ENCODE measurements around the gene HIVEP3. TPM values are rescaled to one million over a fixed set of nuclear protein-coding genes. Genes with fewer than 3 reads are reported as not detected.
A peak's percentile ranks its signal among the peaks of the same experiment; 100 is the strongest.

HIVEP3 gene
- total RNA-seq, 1 donor from 2014 or later: 21.5 TPM

- DNase-seq: no peak
These were observed 236.6 kb downstream of the HIVEP3 start for GRCh38 chr1:41682149-41682548.

- no peak for DNase-seq
These were observed 237.2 kb downstream of the HIVEP3 start for GRCh38 chr1:41681331-41682098.

- no peak for DNase-seq
These were observed 238.7 kb downstream of the HIVEP3 start for GRCh38 chr1:41679994-41680393.

DNA sequence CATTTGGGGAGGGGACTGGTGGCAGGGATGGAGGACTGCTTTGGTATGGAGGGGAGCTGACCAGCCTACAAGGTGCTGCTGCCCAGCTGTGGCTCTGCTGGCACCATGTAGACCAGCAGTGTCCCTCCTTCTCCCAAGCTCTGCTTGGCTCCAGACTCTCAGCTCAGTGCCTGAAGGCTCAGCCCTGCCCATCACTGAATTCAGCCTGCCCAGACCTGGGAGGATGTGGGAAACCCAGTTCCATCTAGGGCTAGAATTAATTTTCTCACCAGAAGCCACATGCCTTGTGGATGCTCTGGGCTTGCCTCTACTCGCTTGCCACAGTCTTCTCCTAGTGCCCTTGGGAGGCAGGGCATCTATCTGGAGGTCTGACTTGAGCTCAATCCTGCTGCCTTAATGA, 239.2 kb downstream of the HIVEP3 start:
- no peak for DNase-seq

DNA sequence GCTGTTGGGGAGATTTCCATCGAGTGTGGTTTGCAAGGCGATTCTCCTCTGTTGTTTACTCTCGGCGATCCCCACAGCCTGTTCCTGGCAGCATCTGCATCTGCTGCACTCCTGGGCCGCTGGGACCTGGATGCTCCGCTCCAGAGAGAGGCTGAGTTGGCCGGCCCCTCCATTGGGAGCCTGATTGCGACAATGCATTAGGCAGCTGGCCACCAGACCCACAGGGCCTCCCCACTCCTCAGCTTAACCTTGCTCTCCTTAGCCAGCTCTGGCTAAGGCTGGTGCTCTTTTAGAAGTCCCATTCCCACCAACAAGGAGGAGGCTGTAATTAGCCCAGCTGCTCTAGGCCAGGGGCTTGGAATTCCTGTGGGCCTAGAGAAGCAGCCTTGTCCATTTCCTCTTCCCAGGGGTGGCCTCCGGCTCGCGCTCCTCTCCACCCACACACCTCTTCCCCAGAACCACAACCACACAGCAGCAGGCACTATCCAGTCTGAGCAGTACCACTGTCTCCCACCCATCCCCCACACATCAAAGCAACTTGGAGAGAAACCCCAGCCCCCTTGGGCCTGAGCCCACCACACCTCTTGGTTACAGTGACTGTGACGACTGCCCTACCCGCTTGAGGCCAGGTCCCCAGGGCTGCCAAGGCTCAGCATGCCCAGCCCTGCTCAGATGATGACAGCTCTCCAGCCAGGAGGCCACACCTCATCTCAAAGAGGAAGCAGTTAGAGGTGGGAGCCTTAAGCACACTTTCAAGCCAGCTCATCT, 240.4 kb downstream of the HIVEP3 start:
- no peak for DNase-seq

DNA sequence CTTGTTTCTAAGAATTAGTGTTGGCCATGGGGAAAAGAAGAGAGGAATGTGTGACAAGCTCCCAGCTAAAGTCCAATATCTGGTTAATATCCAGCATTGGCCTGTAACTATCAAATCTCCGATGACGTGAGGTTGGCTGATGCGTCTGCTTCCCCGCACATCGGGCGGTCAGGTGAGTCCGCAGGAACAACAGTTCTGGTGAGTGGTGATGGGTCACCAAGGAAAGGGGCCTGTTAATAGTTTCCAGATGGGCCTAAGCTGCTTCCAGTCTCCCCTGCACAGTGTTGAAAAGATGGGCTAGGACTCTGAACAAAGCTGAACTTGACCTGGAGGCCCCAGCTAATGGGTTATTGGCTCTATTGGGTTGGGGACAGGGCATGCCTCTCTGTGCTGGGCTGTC, 241.1 kb downstream of the HIVEP3 start:
- DNase-seq: no peak

DNA sequence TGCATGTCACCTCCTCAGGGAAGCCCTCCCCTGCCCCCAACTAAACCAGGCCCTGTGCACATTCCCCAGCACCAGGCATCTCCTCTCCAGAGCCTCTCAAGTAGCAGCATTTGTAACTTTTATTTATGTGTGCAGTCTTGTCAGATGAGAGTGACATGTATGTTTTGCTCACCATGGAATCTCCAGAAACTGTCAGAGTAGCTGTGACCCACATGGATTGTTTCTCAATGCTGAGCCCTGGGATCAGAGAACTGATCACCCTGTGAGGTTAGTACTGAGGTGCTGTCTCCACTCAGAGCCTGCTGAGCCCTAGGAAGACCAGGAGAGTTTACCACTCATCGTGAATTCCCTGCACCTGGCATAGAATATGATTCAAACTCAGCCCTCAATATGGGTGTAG, 243.3 kb downstream of the HIVEP3 start:
- DNase-seq: no peak

GRCh38 chr1:41674522-41674921, 244.2 kb downstream of the HIVEP3 start:
- no peak for DNase-seq

DNA sequence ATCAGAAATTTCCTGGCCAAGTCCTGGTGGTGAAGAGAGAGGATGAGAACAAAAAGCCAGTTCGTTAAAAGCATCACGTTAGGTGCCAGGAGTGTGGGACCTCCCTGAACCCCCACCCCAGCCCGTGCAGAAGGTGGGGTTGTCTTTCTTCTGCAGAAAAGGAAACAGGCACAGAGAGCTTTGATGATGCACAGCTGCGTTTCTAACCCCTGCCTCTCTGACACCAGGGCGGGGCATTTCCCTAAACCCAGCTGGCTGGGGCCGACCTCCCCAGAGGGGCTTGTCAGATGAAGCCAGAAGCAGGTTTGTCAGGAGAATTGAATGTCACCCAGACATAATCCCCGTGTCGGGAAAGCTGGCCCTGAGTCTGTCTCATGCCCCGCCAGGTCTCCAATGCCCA, 244.9 kb downstream of the HIVEP3 start:
- no peak for DNase-seq

DNA sequence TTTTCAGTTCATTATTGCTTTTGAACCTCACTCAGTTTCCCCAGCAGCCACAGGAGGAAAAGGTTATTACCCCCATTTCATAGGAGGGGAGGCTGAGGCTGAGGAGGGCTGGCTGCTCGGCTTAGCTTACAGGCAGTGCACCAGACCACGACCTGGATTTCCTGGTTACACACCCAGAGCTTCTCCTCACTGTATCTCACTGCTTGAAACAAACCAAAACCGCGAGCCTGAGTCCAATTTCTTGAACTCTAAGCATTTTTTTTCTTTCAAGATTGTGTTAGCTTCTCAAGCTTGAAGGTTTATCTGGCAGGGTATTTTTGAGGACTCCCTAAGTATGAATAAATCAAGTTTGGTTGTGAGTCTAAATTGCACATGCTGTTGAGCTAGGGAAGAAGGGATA, 245.3 kb downstream of the HIVEP3 start:
- no peak for DNase-seq

DNA sequence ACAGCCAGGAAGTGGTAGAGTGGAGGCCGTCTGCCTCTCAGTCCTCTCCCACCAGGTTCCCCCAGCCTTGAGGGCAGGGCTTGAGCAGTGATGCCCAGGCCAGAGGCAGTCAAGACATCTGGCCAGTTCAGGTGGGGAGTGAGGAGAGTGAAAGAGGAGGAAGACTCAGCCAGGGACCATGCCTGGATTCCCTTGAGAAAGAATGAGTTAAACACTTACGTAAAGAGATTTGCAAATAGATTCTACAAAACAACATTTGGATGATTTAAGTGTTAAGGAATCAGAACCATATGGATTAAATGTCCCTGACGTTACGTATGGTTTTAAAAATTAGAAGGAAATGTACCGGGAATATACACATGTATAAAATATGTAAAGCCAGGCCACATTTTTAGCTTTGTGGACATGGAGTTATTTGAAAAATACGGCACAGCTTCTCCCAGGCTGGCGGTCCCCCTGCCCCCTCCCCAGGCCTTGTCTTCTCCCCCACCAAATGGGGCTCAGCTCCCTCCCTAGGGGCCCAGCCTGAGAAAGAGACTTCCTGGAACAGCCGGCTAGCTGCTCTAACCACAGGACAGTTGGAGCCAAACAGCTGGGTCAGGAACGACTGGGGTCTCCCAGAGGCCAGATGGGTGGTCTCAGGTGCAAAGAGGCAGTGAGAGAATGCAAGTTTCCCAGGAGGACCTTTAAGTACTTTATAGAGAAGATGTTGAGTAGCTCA, 245.9 kb downstream of the HIVEP3 start:
- no peak for DNase-seq

DNA sequence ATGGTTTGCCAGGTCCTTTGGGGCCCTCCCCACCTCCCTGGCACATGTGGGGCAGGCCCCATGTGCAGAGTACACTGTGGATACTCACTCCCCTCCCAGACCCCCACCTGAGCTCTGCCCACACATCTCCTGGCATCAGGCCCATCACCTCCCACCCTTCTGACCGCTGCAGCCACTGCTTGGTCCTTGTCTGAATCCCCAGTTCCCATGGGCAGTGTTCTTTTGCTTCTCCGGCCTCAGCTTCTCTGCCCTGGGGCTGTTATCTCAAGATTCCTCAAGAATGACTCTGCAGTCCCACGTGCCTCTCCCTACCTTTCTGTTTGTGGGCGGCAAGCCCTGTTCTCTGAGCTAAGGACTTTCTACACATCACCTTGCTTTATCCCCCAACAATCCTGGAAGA, 246.5 kb downstream of the HIVEP3 start:
- DNase-seq: no peak

DNA sequence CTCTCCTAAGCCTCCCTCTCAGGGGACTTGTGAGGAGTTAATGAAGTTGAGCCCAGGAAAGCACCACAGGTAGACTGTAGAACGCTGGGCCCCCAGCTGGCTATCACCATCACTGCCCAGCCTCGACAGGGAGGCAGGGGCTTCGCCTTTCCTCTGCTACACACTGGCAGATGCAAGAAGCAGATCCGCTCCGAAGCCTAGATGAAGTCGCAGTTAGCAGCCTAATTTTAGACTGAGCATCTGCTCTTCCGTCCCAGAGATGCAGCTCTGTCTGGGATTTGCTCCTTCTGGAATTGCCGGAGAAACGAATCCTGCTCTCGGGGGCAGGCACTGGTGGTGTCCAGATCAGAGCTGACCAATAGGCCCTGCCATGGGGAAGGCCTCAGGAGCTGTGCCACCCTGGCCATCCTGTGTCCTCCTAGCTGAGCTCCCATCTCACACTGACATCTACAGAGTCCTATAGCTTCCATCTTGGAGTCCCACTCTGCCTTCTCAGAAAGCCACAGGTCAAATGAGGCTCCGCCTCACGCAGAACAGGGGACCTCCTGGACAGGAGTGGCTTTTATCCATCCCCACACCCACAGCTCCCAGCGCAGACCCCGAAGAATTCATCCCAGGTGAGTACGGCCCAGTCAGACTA, 247.5 kb downstream of the HIVEP3 start:
- DNase-seq: no peak

GRCh38 chr1:41670217-41670957, 248.3 kb downstream of the HIVEP3 start:
- DNase-seq: peak; percentile 31

GRCh38 chr1:41668967-41669366, 249.8 kb downstream of the HIVEP3 start:
- DNase-seq: no peak

DNA sequence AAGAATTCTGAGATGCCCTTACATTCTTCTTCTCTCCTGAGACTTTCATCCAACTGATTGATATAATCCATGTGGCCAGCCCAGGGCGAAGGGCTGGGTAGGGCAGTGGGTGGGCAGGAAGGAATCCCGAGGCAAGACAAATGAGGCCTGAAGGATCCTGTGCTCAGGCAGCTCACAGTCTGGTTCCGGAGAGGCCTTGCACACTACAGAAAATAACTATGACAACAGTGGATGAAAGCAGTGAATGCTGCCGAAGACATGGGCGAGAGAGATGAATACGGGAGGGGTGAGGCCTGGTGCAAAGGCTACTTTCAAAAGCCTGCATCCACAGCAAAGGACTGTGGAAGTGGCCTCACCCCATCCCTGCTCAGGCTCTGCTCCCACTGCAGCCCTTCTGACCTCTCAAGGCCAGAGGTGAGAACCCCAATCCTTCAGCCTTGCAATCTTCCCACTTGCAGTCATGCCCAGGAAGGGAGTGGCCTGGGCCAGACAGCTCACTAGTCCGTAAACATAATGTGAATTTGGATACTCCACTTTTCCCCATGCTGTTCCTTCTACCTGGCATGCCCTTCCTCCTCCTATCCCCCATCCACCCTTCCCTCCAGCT, 250.6 kb downstream of the HIVEP3 start:
- no peak for DNase-seq

GRCh38 chr1:41666981-41667631, 251.6 kb downstream of the HIVEP3 start:
- no peak for DNase-seq

GRCh38 chr1:41665962-41666917, 252.5 kb downstream of the HIVEP3 start:
- DNase-seq: no peak

DNA sequence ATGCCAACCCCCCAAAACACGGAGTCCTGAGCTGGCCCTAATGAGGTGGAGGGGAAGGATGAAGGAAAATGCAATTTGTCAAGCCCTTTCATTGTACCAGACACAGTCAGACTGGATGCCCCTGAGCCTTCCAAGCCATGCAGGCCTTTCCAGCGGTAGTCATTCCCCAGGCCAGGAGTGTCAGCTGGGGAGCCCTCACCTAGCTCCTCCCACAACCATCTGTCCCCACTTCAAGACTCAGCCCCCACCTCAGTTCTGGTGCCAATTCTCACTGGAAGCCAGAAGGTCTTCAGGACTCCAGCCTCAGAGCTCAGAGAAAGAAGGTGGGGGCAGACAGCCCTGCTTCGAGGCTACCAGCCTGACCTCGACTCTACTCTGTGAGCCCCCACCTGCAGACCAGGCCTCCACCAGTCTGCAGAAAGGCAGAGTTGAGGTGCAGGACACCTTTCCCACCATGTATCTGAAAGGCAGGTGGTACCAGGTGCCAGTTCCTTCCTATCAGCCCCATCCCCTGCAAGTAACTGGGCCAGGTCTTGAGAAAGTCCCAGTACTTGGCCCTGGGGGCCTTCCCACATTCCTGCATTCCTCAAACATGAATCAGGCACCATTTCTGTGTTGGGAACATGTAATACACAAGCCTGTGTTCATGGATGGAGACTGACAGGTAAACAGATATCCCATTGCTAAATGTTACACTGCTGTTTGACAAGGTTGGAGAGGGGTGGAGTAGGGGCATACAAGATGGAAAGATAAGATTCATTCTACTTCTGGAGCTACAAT, 253.7 kb downstream of the HIVEP3 start:
- DNase-seq: no peak

Data from occipital lobe (tissue), 2 donors.